Hepatocyte (in vitro differentiated cells): ENCODE measurements around the gene IRS2.

Experiments used
- EZH2 ChIP-seq: fragments of 200-600 bp; sonication (generic); IDR thresholded peaks from 2 replicates; pipeline ENCODE4 v1.6.1; 2016; ENCODE audit warnings: antibody characterized with exemption, mild to moderate bottlenecking, borderline replicate concordance
- EZH2phosphoT487 ChIP-seq: fragments of 200-600 bp; sonication (generic); IDR thresholded peaks from one replicate; pipeline ENCODE4 v1.6.1; 2018; ENCODE audit warnings: antibody characterized with exemption, mild to moderate bottlenecking, low read depth, moderate library complexity; ENCODE audit not compliant: unreplicated experiment, severe bottlenecking
- TF ChIP-seq, protein P1 (sequence below): fragments of 200-600 bp; sonication (generic); IDR thresholded peaks from 2 replicates; pipeline ENCODE4 v1.5.1; 2016; ENCODE audit warnings: antibody characterized with exemption, mild to moderate bottlenecking; ENCODE audit not compliant: poor library complexity

GRCh38 chr13:109755551-109755950 is 30.8 kb downstream of the IRS2 start:
- TF ChIP-seq, protein P1, sequence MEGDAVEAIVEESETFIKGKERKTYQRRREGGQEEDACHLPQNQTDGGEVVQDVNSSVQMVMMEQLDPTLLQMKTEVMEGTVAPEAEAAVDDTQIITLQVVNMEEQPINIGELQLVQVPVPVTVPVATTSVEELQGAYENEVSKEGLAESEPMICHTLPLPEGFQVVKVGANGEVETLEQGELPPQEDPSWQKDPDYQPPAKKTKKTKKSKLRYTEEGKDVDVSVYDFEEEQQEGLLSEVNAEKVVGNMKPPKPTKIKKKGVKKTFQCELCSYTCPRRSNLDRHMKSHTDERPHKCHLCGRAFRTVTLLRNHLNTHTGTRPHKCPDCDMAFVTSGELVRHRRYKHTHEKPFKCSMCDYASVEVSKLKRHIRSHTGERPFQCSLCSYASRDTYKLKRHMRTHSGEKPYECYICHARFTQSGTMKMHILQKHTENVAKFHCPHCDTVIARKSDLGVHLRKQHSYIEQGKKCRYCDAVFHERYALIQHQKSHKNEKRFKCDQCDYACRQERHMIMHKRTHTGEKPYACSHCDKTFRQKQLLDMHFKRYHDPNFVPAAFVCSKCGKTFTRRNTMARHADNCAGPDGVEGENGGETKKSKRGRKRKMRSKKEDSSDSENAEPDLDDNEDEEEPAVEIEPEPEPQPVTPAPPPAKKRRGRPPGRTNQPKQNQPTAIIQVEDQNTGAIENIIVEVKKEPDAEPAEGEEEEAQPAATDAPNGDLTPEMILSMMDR: no peak
- no peak for TF ChIP-seq EZH2
- TF ChIP-seq EZH2phosphoT487: no peak
